Breast epithelium (tissue), 4 donors: ENCODE data around the gene PLD1. TPM values are rescaled to one million over a fixed set of nuclear protein-coding genes. Genes with fewer than 3 reads are reported as not detected.
A peak's percentile ranks its signal among the peaks of the same experiment; 100 is the strongest.

Experiments
- DNase-seq, 2 donors: peaks; one replicate each; pipeline ENCODE4 v3.0.0-alpha.2; 2019; ENCODE audit warnings: low spot score in 2 of 2
- H3K27ac ChIP-seq, 2 donors: fragments of 200-600 bp; sonication (generic) in 1 of 2; one replicate each; pipeline ENCODE4 v1.5.1; 2016 to 2019; ENCODE audit warnings: mild to moderate bottlenecking in 1 of 2
- H3K27me3 ChIP-seq, 2 donors: fragments of 200-600 bp; sonication (generic) in 1 of 2; one replicate each; pipeline versions ENCODE4 v1.5.1 to v1.6.0; 2017 to 2019; ENCODE audit warnings: control low read depth in 1 of 2, mild to moderate bottlenecking in 1 of 2
- H3K36me3 ChIP-seq: fragments of 200-600 bp; one replicate; pipeline ENCODE4 v1.5.1; 2019
- H3K4me1 ChIP-seq, 2 donors: fragments of 200-600 bp; sonication (generic); one replicate each; pipeline ENCODE4 v1.5.1; 2016 to 2019; ENCODE audit warnings: control low read depth in 1 of 2
- H3K4me3 ChIP-seq, 3 donors: fragments of 200-600 bp; sonication (generic); 1 replicate in 2 of 3; 2 replicates in 1 of 3; pipeline ENCODE4 v1.5.1; 2016 to 2019; ENCODE audit warnings: mild to moderate bottlenecking in 3 of 3, moderate library complexity in 2 of 3
- H3K9me3 ChIP-seq, 2 donors: fragments of 200-600 bp; sonication (generic) in 1 of 2; one replicate each; pipeline ENCODE4 v1.5.1; 2016 to 2019; ENCODE audit warnings: control low read depth in 1 of 2
- CTCF ChIP-seq, 3 donors: fragments of 450-650 bp; IDR thresholded peaks; one replicate each; pipeline ENCODE4 v1.5.1; 2016 to 2017; ENCODE audit warnings: antibody characterized with exemption in 3 of 3, mild to moderate bottlenecking in 3 of 3, moderate library complexity in 3 of 3
- POLR2A ChIP-seq: fragments of 450-650 bp; IDR thresholded peaks from one replicate; pipeline ENCODE4 v1.6.1; 2016; ENCODE audit warnings: antibody characterized with exemption, mild to moderate bottlenecking, moderate library complexity
- POLR2AphosphoS5 ChIP-seq, 3 donors: sonication (generic); formaldehyde crosslinking; IDR thresholded peaks; one replicate each; pipeline ENCODE4 v1.6.1; 2017; ENCODE audit warnings: antibody characterized with exemption in 3 of 3
- intact Hi-C: fragments of 100-400 bp; cut with DNase I; formaldehyde crosslinking; loops from one replicate; pipeline ENCODE4 v1.15.1; 2023; ENCODE audit warnings: low total_unique reads
- total RNA-seq, 3 donors: library from RNA; depleted of rRNA; stranded (reverse); fragments of >200 nt; gene quantifications; one replicate each; pipeline ENCODE4 v1.1.0, GENCODE V29; 2016

PLD1 gene
- total RNA-seq, 3 donors from 2014 or later = 21.1 to 36.9 (median 24.9) TPM

GRCh38 chr3:171802590-171802956 is 7.7 kb downstream of the PLD1 start:
- no peaks in the 10 kb centered on the region for H3K4me1 ChIP-seq
- intact Hi-C loops = no loop called here
- TF ChIP-seq CTCF (IDR thresholded peaks at IDR 0.05) (no peak), POLR2AphosphoS5 (IDR thresholded peaks at IDR 0.05) (no peak), POLR2A (no peak)

DNA sequence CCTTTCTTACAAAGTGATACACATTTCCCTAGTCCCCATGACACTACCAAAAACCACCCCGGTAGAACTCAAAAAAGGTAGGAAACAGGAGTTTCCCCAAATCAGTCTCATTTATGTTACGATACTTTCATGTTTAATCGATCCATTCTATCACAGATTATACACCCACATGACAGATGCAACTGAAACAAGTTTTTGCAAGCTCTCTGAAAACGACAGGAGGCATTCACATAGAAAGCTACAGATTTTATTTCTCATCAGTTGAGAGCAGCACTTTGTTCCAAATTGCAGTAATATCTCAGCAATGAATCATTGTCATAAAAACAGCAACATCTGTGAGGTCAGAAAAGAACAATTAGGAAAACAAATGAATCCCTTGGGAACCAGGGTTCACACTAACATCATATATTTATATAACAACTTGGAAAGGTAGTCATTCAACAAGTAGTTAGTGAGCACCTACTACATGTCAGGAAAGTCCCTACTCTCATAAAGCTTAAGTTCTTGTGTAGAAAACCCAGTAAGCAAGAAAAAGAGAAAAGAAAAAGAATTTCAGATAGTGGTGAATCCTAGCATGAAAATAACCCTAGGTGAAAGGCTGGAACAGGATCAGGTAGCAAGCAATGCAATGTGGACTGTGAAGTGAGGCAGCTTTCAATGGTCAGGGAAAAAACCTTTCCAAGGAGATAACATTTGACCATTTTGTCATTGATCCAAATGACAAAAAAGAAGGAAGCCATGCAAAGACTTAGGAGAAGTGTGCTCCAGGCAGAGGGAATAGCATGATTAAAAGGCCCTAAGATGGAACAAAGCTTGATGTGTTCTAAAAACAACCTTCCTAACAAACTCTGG is 8.3 kb downstream of the PLD1 start:
- H3K27me3 ChIP-seq = no peaks in the 10 kb centered on the region
- TF ChIP-seq POLR2AphosphoS5 (IDR thresholded peaks at IDR 0.05) = peak in 1 of 3 donors; percentile 12
- TF ChIP-seq CTCF (IDR thresholded peaks at IDR 0.05) = no peak
- H3K36me3 ChIP-seq = no peaks in the 10 kb centered on the region
- H3K9me3 ChIP-seq = no peaks in the 10 kb centered on the region
- peak overlapping the region; percentile 65 to 87 for H3K27ac ChIP-seq
- no peak overlapping the region for H3K4me3 ChIP-seq
- no peak for DNase-seq
- intact Hi-C loops = no loop called here
- no peaks in the 10 kb centered on the region for H3K4me1 ChIP-seq

More at GRCh38 chr3:171802590-171802956, 7.7 kb downstream of the PLD1 start:
- no peak for DNase-seq
- Histone ChIP-seq H3K36me3 (no peaks in the 10 kb centered on the region), H3K4me3 (no peak overlapping the region), H3K9me3 (no peaks in the 10 kb centered on the region), H3K27ac (peak overlapping the region; percentile 19 to 87), H3K27me3 (no peaks in the 10 kb centered on the region)

GRCh38 chr3:171799501-171799900 is 10.8 kb downstream of the PLD1 start:
- DNase-seq = no peak
- Histone ChIP-seq H3K4me3 (no peak overlapping the region), H3K36me3 (no peaks in the 10 kb centered on the region), H3K4me1 (no peaks in the 10 kb centered on the region), H3K9me3 (no peaks in the 10 kb centered on the region), H3K27me3 (no peaks in the 10 kb centered on the region), H3K27ac (no peak overlapping the region)
- intact Hi-C loops = no loop called here
- TF ChIP-seq POLR2A = no peak
- TF ChIP-seq POLR2AphosphoS5 (IDR thresholded peaks at IDR 0.05) = no peak
- TF ChIP-seq CTCF (IDR thresholded peaks at IDR 0.05) = no peak

- no peaks in the 10 kb centered on the region for H3K27me3 ChIP-seq
- no peaks in the 10 kb centered on the region for H3K4me1 ChIP-seq
- no peaks in the 10 kb centered on the region for H3K36me3 ChIP-seq
- no peak overlapping the region for H3K27ac ChIP-seq
- TF ChIP-seq POLR2AphosphoS5 (IDR thresholded peaks at IDR 0.05) (no peak), POLR2A (no peak), CTCF (IDR thresholded peaks at IDR 0.05) (no peak)
- H3K4me3 ChIP-seq = no peak overlapping the region
- DNase-seq = no peak
- no peaks in the 10 kb centered on the region for H3K9me3 ChIP-seq
- intact Hi-C loops = no loop called here
Observed at GRCh38 chr3:171797873-171798272, 12.4 kb downstream of the PLD1 start.

DNA sequence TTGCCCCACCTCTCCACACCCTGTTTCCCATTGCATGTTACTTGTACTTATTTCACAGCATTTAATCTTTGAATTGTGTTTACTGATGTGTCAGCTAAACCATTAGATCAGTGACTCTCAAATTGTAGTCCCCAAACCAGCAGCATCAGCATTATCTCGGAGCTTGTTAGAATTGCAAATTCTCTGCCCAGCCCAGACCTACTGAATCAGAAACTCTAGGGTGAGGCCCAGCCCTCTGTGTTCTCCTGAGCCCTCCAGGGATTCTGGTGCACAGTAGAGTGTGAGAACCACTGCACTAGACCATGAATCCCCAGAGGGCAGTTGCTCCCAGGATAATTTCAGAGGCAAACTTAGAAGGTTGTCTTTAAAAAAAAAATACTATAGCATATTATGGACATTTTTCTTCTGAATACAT is 13.0 kb downstream of the PLD1 start:
- DNase-seq = no peak
- H3K27me3 ChIP-seq = no peaks in the 10 kb centered on the region
- H3K9me3 ChIP-seq = no peaks in the 10 kb centered on the region
- H3K4me1 ChIP-seq = no peaks in the 10 kb centered on the region
- intact Hi-C loops = no loop called here
- no peaks in the 10 kb centered on the region for H3K36me3 ChIP-seq
- H3K4me3 ChIP-seq = no peak overlapping the region
- no peak overlapping the region for H3K27ac ChIP-seq
- no peak for TF ChIP-seq POLR2AphosphoS5 (IDR thresholded peaks at IDR 0.05)
- TF ChIP-seq POLR2A = no peak
- no peak for TF ChIP-seq CTCF (IDR thresholded peaks at IDR 0.05)
